Measurements from ENCODE around the gene CBX8. TPM values are rescaled to one million over a fixed set of nuclear protein-coding genes. Genes with fewer than 3 reads are reported as not detected.

CBX8 gene
- total and polyA plus RNA-seq, 2 of the 13 experiments (the other 11 are each of a cell fraction or from before 2014, with no cell fraction given): 0.34 to 12.6 TPM

DNA sequence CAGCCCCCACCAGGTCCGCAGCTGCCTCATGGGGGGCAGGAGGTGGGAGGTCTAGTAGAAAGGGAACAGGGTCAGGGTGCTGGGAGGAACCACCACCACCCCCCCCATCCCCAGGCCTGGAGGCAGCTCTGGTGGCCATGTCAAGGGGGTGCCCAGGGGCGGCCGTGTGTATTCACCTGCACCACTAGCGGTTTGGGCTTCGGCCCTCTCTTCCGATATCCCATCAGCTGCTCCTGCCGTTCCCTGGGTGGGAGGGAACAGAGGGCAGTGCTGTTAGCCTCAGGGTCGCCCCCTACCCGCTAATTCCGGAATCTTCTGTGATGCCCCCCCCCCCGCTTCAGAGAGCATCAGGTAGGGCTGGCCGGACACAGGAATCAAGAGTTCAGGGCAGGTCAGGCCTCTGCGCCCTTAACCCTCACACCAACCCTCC is 38.6 kb upstream of the CBX8 start (continued):
- TF ChIP-seq, protein P1, sequence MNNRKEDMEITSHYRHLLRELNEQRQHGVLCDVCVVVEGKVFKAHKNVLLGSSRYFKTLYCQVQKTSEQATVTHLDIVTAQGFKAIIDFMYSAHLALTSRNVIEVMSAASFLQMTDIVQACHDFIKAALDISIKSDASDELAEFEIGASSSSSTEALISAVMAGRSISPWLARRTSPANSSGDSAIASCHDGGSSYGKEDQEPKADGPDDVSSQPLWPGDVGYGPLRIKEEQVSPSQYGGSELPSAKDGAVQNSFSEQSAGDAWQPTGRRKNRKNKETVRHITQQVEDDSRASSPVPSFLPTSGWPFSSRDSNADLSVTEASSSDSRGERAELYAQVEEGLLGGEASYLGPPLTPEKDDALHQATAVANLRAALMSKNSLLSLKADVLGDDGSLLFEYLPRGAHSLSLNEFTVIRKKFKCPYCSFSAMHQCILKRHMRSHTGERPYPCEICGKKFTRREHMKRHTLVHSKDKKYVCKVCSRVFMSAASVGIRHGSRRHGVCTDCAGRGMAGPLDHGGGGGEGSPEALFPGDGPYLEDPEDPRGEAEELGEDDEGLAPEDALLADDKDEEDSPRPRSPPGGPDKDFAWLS (CRISPR knock-in tag; IDR thresholded peaks at IDR 0.05; ENCODE audit: borderline replicate concordance): no peak
- TF ChIP-seq, protein P2, sequence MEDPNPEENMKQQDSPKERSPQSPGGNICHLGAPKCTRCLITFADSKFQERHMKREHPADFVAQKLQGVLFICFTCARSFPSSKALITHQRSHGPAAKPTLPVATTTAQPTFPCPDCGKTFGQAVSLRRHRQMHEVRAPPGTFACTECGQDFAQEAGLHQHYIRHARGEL (CRISPR knock-in tag; IDR thresholded peaks at IDR 0.05): no peak
- TF ChIP-seq, protein P3, sequence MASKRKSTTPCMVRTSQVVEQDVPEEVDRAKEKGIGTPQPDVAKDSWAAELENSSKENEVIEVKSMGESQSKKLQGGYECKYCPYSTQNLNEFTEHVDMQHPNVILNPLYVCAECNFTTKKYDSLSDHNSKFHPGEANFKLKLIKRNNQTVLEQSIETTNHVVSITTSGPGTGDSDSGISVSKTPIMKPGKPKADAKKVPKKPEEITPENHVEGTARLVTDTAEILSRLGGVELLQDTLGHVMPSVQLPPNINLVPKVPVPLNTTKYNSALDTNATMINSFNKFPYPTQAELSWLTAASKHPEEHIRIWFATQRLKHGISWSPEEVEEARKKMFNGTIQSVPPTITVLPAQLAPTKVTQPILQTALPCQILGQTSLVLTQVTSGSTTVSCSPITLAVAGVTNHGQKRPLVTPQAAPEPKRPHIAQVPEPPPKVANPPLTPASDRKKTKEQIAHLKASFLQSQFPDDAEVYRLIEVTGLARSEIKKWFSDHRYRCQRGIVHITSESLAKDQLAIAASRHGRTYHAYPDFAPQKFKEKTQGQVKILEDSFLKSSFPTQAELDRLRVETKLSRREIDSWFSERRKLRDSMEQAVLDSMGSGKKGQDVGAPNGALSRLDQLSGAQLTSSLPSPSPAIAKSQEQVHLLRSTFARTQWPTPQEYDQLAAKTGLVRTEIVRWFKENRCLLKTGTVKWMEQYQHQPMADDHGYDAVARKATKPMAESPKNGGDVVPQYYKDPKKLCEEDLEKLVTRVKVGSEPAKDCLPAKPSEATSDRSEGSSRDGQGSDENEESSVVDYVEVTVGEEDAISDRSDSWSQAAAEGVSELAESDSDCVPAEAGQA (IDR thresholded peaks at IDR 0.05; ENCODE audit: low read depth): no peak
- TF ChIP-seq, protein P3 (CRISPR knock-in tag; IDR thresholded peaks at IDR 0.05; ENCODE audit: borderline replicate concordance): no peak
- TF ChIP-seq TGIF2 (CRISPR knock-in tag; IDR thresholded peaks at IDR 0.05) (no peak), FOXP1 (IDR thresholded peaks at IDR 0.05) (no peak), FOXP1 (CRISPR knock-in tag; IDR thresholded peaks at IDR 0.05) (no peak), ZNF468 (CRISPR knock-in tag; IDR thresholded peaks at IDR 0.05) (no peak), AKAP8 (CRISPR knock-in tag; IDR thresholded peaks at IDR 0.05) (peak; percentile 80; the same call in 1 of the 2 replicates), ETV5 (CRISPR knock-in tag; IDR thresholded peaks at IDR 0.05; ENCODE audit: borderline replicate concordance) (no peak), HDAC6 (IDR thresholded peaks at IDR 0.05; ENCODE audit: low read depth, low read length) (no peak), SALL1 (CRISPR knock-in tag; IDR thresholded peaks at IDR 0.05) (no peak), ZNF724P (CRISPR knock-in tag; IDR thresholded peaks at IDR 0.05; ENCODE audit: borderline replicate concordance) (no peak)
- TF ChIP-seq, protein P4, sequence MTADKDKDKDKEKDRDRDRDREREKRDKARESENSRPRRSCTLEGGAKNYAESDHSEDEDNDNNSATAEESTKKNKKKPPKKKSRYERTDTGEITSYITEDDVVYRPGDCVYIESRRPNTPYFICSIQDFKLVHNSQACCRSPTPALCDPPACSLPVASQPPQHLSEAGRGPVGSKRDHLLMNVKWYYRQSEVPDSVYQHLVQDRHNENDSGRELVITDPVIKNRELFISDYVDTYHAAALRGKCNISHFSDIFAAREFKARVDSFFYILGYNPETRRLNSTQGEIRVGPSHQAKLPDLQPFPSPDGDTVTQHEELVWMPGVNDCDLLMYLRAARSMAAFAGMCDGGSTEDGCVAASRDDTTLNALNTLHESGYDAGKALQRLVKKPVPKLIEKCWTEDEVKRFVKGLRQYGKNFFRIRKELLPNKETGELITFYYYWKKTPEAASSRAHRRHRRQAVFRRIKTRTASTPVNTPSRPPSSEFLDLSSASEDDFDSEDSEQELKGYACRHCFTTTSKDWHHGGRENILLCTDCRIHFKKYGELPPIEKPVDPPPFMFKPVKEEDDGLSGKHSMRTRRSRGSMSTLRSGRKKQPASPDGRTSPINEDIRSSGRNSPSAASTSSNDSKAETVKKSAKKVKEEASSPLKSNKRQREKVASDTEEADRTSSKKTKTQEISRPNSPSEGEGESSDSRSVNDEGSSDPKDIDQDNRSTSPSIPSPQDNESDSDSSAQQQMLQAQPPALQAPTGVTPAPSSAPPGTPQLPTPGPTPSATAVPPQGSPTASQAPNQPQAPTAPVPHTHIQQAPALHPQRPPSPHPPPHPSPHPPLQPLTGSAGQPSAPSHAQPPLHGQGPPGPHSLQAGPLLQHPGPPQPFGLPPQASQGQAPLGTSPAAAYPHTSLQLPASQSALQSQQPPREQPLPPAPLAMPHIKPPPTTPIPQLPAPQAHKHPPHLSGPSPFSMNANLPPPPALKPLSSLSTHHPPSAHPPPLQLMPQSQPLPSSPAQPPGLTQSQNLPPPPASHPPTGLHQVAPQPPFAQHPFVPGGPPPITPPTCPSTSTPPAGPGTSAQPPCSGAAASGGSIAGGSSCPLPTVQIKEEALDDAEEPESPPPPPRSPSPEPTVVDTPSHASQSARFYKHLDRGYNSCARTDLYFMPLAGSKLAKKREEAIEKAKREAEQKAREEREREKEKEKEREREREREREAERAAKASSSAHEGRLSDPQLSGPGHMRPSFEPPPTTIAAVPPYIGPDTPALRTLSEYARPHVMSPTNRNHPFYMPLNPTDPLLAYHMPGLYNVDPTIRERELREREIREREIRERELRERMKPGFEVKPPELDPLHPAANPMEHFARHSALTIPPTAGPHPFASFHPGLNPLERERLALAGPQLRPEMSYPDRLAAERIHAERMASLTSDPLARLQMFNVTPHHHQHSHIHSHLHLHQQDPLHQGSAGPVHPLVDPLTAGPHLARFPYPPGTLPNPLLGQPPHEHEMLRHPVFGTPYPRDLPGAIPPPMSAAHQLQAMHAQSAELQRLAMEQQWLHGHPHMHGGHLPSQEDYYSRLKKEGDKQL (CRISPR knock-in tag; IDR thresholded peaks at IDR 0.05; ENCODE audit: low read depth): no peak
- TF ChIP-seq, protein P5, sequence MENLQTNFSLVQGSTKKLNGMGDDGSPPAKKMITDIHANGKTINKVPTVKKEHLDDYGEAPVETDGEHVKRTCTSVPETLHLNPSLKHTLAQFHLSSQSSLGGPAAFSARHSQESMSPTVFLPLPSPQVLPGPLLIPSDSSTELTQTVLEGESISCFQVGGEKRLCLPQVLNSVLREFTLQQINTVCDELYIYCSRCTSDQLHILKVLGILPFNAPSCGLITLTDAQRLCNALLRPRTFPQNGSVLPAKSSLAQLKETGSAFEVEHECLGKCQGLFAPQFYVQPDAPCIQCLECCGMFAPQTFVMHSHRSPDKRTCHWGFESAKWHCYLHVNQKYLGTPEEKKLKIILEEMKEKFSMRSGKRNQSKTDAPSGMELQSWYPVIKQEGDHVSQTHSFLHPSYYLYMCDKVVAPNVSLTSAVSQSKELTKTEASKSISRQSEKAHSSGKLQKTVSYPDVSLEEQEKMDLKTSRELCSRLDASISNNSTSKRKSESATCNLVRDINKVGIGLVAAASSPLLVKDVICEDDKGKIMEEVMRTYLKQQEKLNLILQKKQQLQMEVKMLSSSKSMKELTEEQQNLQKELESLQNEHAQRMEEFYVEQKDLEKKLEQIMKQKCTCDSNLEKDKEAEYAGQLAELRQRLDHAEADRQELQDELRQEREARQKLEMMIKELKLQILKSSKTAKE (CRISPR knock-in tag; IDR thresholded peaks at IDR 0.05; ENCODE audit: borderline replicate concordance): no peak

Measured in HepG2 (cell line).